SIG-M5 (cell line): ENCODE results near the gene PRELID2.
"Not testable (repeated sequence)": the region's sequence is repeated elsewhere in the genome, so short reads cannot be mapped to it uniquely, and the experiment has no call there.

ENCODE experiments used
- DNase-seq: peaks from one replicate; lab custom pipeline; 2025; lab: John Stamatoyannopoulos, UW

PRELID2 gene

GRCh38 chr5:145840458-145841132 is 5.5 kb upstream of the PRELID2 start:
- no peak for DNase-seq

- no peak for DNase-seq
Observed at GRCh38 chr5:145838276-145838675, 3.1 kb upstream of the PRELID2 start.

GRCh38 chr5:145836241-145836640 is 1.1 kb upstream of the PRELID2 start:
- DNase-seq, result not testable (repeated sequence)

GRCh38 chr5:145835848-145836239 is 702 bp upstream of the PRELID2 start:
- no peak for DNase-seq

GRCh38 chr5:145834554-145834916 is 607 bp downstream of the PRELID2 start:
- no peak for DNase-seq

GRCh38 chr5:145833631-145834200 is 1.4 kb downstream of the PRELID2 start:
- DNase-seq, result no peak

- no peak for DNase-seq
Observed at GRCh38 chr5:145830594-145830993, 4.5 kb downstream of the PRELID2 start.

- no peak for DNase-seq
Observed at GRCh38 chr5:145829708-145830361, 5.3 kb downstream of the PRELID2 start.

- DNase-seq, result no peak
Observed at GRCh38 chr5:145826895-145827674, 8.1 kb downstream of the PRELID2 start.

GRCh38 chr5:145825751-145826180 is 9.4 kb downstream of the PRELID2 start:
- DNase-seq, result no peak

- no peak for DNase-seq
Observed at GRCh38 chr5:145824040-145824439, 11.1 kb downstream of the PRELID2 start.

GRCh38 chr5:145818604-145819003 is 16.5 kb downstream of the PRELID2 start:
- no peak for DNase-seq

- no peak for DNase-seq
Observed at GRCh38 chr5:145812877-145813276, 22.3 kb downstream of the PRELID2 start.

- DNase-seq, result no peak
Observed at GRCh38 chr5:145811834-145812625, 23.1 kb downstream of the PRELID2 start.

GRCh38 chr5:145806923-145807322 is 28.2 kb downstream of the PRELID2 start:
- DNase-seq, result no peak

- DNase-seq, result no peak
Observed at GRCh38 chr5:145805819-145806218, 29.3 kb downstream of the PRELID2 start.

- DNase-seq, result no peak
Observed at GRCh38 chr5:145804701-145805100, 30.4 kb downstream of the PRELID2 start.

GRCh38 chr5:145803112-145804004 is 31.8 kb downstream of the PRELID2 start:
- no peak for DNase-seq

- DNase-seq, result no peak
Observed at GRCh38 chr5:145801195-145801594, 33.9 kb downstream of the PRELID2 start.

- DNase-seq, result no peak
Observed at GRCh38 chr5:145800181-145800580, 35.0 kb downstream of the PRELID2 start.

GRCh38 chr5:145798503-145798902 is 36.6 kb downstream of the PRELID2 start:
- not testable (repeated sequence) for DNase-seq
